ENCODE measurements around the gene MADD. TPM values are rescaled to one million over a fixed set of nuclear protein-coding genes. Genes with fewer than 3 reads are reported as not detected.

The MADD gene
- total and polyA plus RNA-seq, 10 of the 15 experiments (the other 5 are each of a cell fraction or from before 2014, with no cell fraction given), result 0.47 to 35.4 (median 17.6) TPM

- ATAC-seq (peak; percentile 94), DNase-seq (ENCODE audit: low read depth, low spot score) (no peak), FAIRE-seq (no peak)
- Histone ChIP-seq H3K36me3 (ENCODE audit: control insufficient read depth in 2 of 2, insufficient read depth in 2 of 2, low read length in 1 of 2) (no peaks in the 10 kb centered on the region), H3K4me2 (ENCODE audit: control insufficient read depth, insufficient read depth) (no peak overlapping the region), H3K27ac (ENCODE audit: control insufficient read depth, insufficient read depth) (no peak overlapping the region), H3K79me2 (ENCODE audit: control insufficient read depth, insufficient read depth, low read length) (no peaks in the 10 kb centered on the region), H4K20me1 (ENCODE audit: control insufficient read depth, insufficient read depth) (no peaks in the 10 kb centered on the region), H2AFZ (ENCODE audit: control insufficient read depth, low read depth, low read length) (no peak overlapping the region), H3K27me3 (replicated peaks in 1 of 2; ENCODE audit: control insufficient read depth in 2 of 2, insufficient read depth in 2 of 2, low read length in 1 of 2) (no peaks in the 10 kb centered on the region), H3K4me3 (no peak overlapping the region), H3K9ac (ENCODE audit: control insufficient read depth, insufficient read depth, low read length) (no peak overlapping the region), H3K9me3 (replicated peaks; ENCODE audit: control insufficient read depth, insufficient read depth, low read length) (no peaks in the 10 kb centered on the region), H3K4me1 (ENCODE audit: control insufficient read depth, insufficient read depth, low read length) (no peaks in the 10 kb centered on the region)
- ChIA-PET RAD21 (ENCODE audit: unreplicated experiment) (interaction anchor here (0.6 to 3.2 kb wide), 18 partner anchors 11 to 371 kb away, joined by 3 to 29 read pairs (median 4); partner anchors contain the start of genes ACP2, ARFGAP2 and DDB2), CTCF (interaction anchor here (0.6 to 3.6 kb wide), 37 partner anchors 9 to 594 kb away, joined by 3 to 88 read pairs (median 4); partner anchors contain the start of genes ACP2, ARFGAP2, DDB2 and PACSIN3), POLR2A (interaction anchor here (0.5 to 1.5 kb wide), 6 partner anchors 9 to 169 kb away, joined by 3 to 7 read pairs (median 3); partner anchors contain the start of genes ACP2, ARFGAP2 and DDB2), SMC1A (ENCODE audit: uncharacterized antibody, unreplicated experiment) (interaction anchor here (0.8 to 3.2 kb wide), 14 partner anchors 10 to 195 kb away, joined by 3 to 35 read pairs (median 4); partner anchors contain the start of genes ACP2, ARFGAP2 and DDB2)
- BruUV-seq (replicated peaks), result no TSS peak
- in situ Hi-C loops (cut with MboI) (no loop called here), intact Hi-C loops (cut with micrococcal nuclease; ENCODE audit: unreplicated experiment) (loop anchor here (1.0 kb wide), 1 partner anchor 82 kb away; no protein-coding TSS in a partner anchor)
- WGBS (ENCODE audit: insufficient coverage, insufficient replicate concordance, low lambda C conversion rate, missing lambda C conversion rate), result 35% methylated on average over 10 of the region's 10 CpGs
- TF ChIP-seq NFYA (IDR thresholded peaks at IDR 0.05; ENCODE audit: borderline replicate concordance, low read depth, low read length) (no peak), SIN3A (IDR thresholded peaks at IDR 0.05; ENCODE audit: low read depth, low read length) (no peak), SMC3 (IDR thresholded peaks at IDR 0.05; ENCODE audit: borderline replicate concordance, low read length) (peak; percentile 63; the same call in 1 of the 2 replicates), NBN (IDR thresholded peaks at IDR 0.05) (no peak), RAD21 (IDR thresholded peaks at IDR 0.05; ENCODE audit: insufficient read depth, low read depth, low read length) (peak; percentile 75), CTCF (IDR thresholded peaks at IDR 0.05 in 2 of 3, conservative IDR thresholded peaks at IDR 0.05 in 1 of 3; ENCODE audit: control insufficient read depth in 2 of 3, extremely low read depth in 1 of 3, insufficient read depth in 1 of 3, low read depth in 3 of 3, low read length in 3 of 3) (peak; percentile 68 to 81 (median 76))
These were observed 10.5 kb upstream of the MADD start for GRCh38 chr11:47259232-47259977.

Data from GM12878 (cell line).